Ascending aorta (tissue), 2 donors: ENCODE results near the gene VPS41. TPM values are rescaled to one million over a fixed set of nuclear protein-coding genes. Genes with fewer than 3 reads are reported as not detected.

Experiments
- DNase-seq, 2 donors: peaks; one replicate each; pipeline ENCODE4 v3.0.0-alpha.2; 2019; ENCODE audit warnings: low spot score in 2 of 2
- H3K27ac ChIP-seq, 2 donors: fragments of 200-600 bp; sonication (generic); one replicate each; pipeline ENCODE4 v1.5.1; 2016 to 2017; ENCODE audit warnings: mild to moderate bottlenecking in 1 of 2
- H3K27me3 ChIP-seq: fragments of 200-600 bp; sonication (generic); one replicate; pipeline ENCODE4 v1.5.1; 2017
- H3K36me3 ChIP-seq, 2 donors: fragments of 200-600 bp; sonication (generic); one replicate each; pipeline ENCODE4 v1.5.1; 2016
- H3K4me1 ChIP-seq, 2 donors: fragments of 200-600 bp; sonication (generic); one replicate each; pipeline ENCODE4 v1.5.1; 2016 to 2017; ENCODE audit warnings: mild to moderate bottlenecking in 1 of 2
- H3K4me3 ChIP-seq, 2 donors: fragments of 200-600 bp; sonication (generic); one replicate each; pipeline ENCODE4 v1.5.1; 2016 to 2017; ENCODE audit warnings: mild to moderate bottlenecking in 1 of 2
- H3K9me3 ChIP-seq, 2 donors: fragments of 200-600 bp; sonication (generic); one replicate each; pipeline ENCODE4 v1.5.1; 2016
- CTCF ChIP-seq, 3 experiments: fragments of 200-600 bp in 2 of 3; fragments of 450-650 bp in 1 of 3; sonication (generic) in 2 of 3; IDR thresholded peaks; one replicate each; pipeline ENCODE4 v1.5.1; 2016 to 2019; ENCODE audit warnings: antibody characterized with exemption in 3 of 3, mild to moderate bottlenecking in 1 of 3, moderate library complexity in 1 of 3
- intact Hi-C: fragments of 100-400 bp; cut with DNase I; formaldehyde crosslinking; loops from one replicate; pipeline ENCODE4 v1.15.1; 2023
- total RNA-seq: library from RNA; depleted of rRNA; stranded (reverse); fragments of >200 nt; gene quantifications from one replicate; pipeline ENCODE4 v1.1.0, GENCODE V29; 2016

Gene VPS41
- total RNA-seq, 1 donor from 2014 or later, result 13.4 TPM

GRCh38 chr7:38927751-38928150 lies 18.8 kb upstream of the VPS41 start:
- Histone ChIP-seq H3K4me1 (no peaks in the 10 kb centered on the region), H3K4me3 (no peak overlapping the region), H3K27me3 (no peaks in the 10 kb centered on the region), H3K9me3 (no peaks in the 10 kb centered on the region), H3K36me3 (no peaks in the 10 kb centered on the region), H3K27ac (no peak overlapping the region)
- no peak for DNase-seq
- no peak for TF ChIP-seq CTCF (IDR thresholded peaks at IDR 0.05)
- intact Hi-C loops, result no loop called here

GRCh38 chr7:38920731-38921130 lies 11.7 kb upstream of the VPS41 start:
- H3K27ac ChIP-seq, result no peak overlapping the region
- no peaks in the 10 kb centered on the region for H3K9me3 ChIP-seq
- no peak for TF ChIP-seq CTCF (IDR thresholded peaks at IDR 0.05)
- no peaks in the 10 kb centered on the region for H3K4me1 ChIP-seq
- no peak overlapping the region for H3K4me3 ChIP-seq
- intact Hi-C loops, result no loop called here
- H3K36me3 ChIP-seq, result no peaks in the 10 kb centered on the region
- no peaks in the 10 kb centered on the region for H3K27me3 ChIP-seq
- no peak for DNase-seq

- DNase-seq, result no peak
- intact Hi-C loops, result no loop called here
- H3K36me3 ChIP-seq, result no peaks in the 10 kb centered on the region
- no peak overlapping the region for H3K4me3 ChIP-seq
- H3K27ac ChIP-seq, result no peak overlapping the region
- no peak for TF ChIP-seq CTCF (IDR thresholded peaks at IDR 0.05)
- H3K9me3 ChIP-seq, result no peaks in the 10 kb centered on the region
- H3K4me1 ChIP-seq, result no peaks in the 10 kb centered on the region
- no peaks in the 10 kb centered on the region for H3K27me3 ChIP-seq
Measured at GRCh38 chr7:38916396-38916795, 7.4 kb upstream of the VPS41 start.

GRCh38 chr7:38909870-38910269 lies 879 bp upstream of the VPS41 start:
- Histone ChIP-seq H3K4me3 (no peak overlapping the region), H3K4me1 (peaks cover 0 to 3% of the 10 kb centered on the region in 2 donors), H3K36me3 (no peaks in the 10 kb centered on the region), H3K27ac (no peak overlapping the region), H3K27me3 (no peaks in the 10 kb centered on the region), H3K9me3 (no peaks in the 10 kb centered on the region)
- DNase-seq, result no peak
- TF ChIP-seq CTCF (IDR thresholded peaks at IDR 0.05), result no peak
- intact Hi-C loops, result no loop called here

- no peak for TF ChIP-seq CTCF (IDR thresholded peaks at IDR 0.05)
- H3K27me3 ChIP-seq, result no peaks in the 10 kb centered on the region
Measured at GRCh38 chr7:38907766-38908165, 1.2 kb downstream of the VPS41 start.

GRCh38 chr7:38907066-38907465 lies 1.9 kb downstream of the VPS41 start:
- no peak overlapping the region for H3K27ac ChIP-seq
- H3K4me1 ChIP-seq, result peaks cover 0 to 3% of the 10 kb centered on the region in 2 donors
- H3K36me3 ChIP-seq, result no peaks in the 10 kb centered on the region
- TF ChIP-seq CTCF (IDR thresholded peaks at IDR 0.05), result no peak
- H3K27me3 ChIP-seq, result no peaks in the 10 kb centered on the region
- DNase-seq, result no peak
- no peak overlapping the region for H3K4me3 ChIP-seq
- no peaks in the 10 kb centered on the region for H3K9me3 ChIP-seq
- intact Hi-C loops, result no loop called here

More at GRCh38 chr7:38907766-38908165, 1.2 kb downstream of the VPS41 start:
- Histone ChIP-seq H3K4me3 (peak overlapping the region in 1 of 2 donors; percentile 93), H3K4me1 (peaks cover 0 to 3% of the 10 kb centered on the region in 2 donors), H3K9me3 (no peaks in the 10 kb centered on the region), H3K27ac (no peak overlapping the region), H3K36me3 (no peaks in the 10 kb centered on the region)
- intact Hi-C loops, result no loop called here
- DNase-seq, result no peak
